WTC11 (cell line): Measurements from ENCODE around the gene CCDC6. TPM values are rescaled to one million over a fixed set of nuclear protein-coding genes. Genes with fewer than 3 reads are reported as not detected.

Experiments used
- ATAC-seq: fragments of 200-7000 bp; cut with Tn5 transposase; 2 replicates; pipeline ENCODE4 v1.10.0; 2021; ENCODE audit warnings: mild to moderate bottlenecking, moderate library complexity
- CTCF ChIA-PET: fragments of 300-600 bp; sonication (Branson Sonifier 250); formaldehyde crosslinking; loops from one replicate; lab custom pipeline; 2021; ENCODE audit warnings: antibody characterized with exemption; lab: Charles Lee
- POLR2A ChIA-PET: fragments of 350-600 bp; sonication (Branson Sonifier 250); formaldehyde crosslinking; loops from one replicate; lab custom pipeline; 2021; ENCODE audit warnings: antibody characterized with exemption; lab: Charles Lee
- DNase-seq: peaks from one replicate; pipeline ENCODE4 v3.0.0; 2021; ENCODE audit warnings: low spot score
- H3K27ac Mint-ChIP-seq: 2 replicates; pipeline ENCODE4 v1.8.0; 2021; ENCODE audit warnings: mixed read lengths
- H3K27me3 Mint-ChIP-seq: 2 replicates; pipeline ENCODE4 v1.8.0; 2021; ENCODE audit warnings: low read depth, mild to moderate bottlenecking, moderate library complexity, mixed read lengths
- H3K36me3 Mint-ChIP-seq: 2 replicates; pipeline ENCODE4 v1.8.0; 2021; ENCODE audit warnings: mixed read lengths
- H3K4me1 Mint-ChIP-seq: 2 replicates; pipeline ENCODE4 v1.8.0; 2022; ENCODE audit warnings: mixed read lengths
- H3K4me3 Mint-ChIP-seq: 2 replicates; pipeline ENCODE4 v1.8.0; 2021; ENCODE audit warnings: mild to moderate bottlenecking, moderate library complexity, mixed read lengths
- H3K9me3 Mint-ChIP-seq: 2 replicates; pipeline ENCODE4 v1.8.0; 2021; ENCODE audit warnings: mixed read lengths
- ATF1 ChIP-seq: sonication (generic); formaldehyde crosslinking; IDR thresholded peaks from 2 replicates; pipeline ENCODE4 v1.8.1; 2023; ENCODE audit warnings: mild to moderate bottlenecking, moderate library complexity, missing genetic modification reagents
- ELF4 ChIP-seq: sonication (generic); formaldehyde crosslinking; IDR thresholded peaks from 2 replicates; pipeline ENCODE4 v1.8.1; 2022; ENCODE audit warnings: low read depth, mild to moderate bottlenecking, moderate library complexity, missing genetic modification reagents
- ERG ChIP-seq: fragments of 250-450 bp; sonication (Bioruptor Pico); IDR thresholded peaks from 2 replicates; pipeline ENCODE4 v1.8.0; 2021; ENCODE audit warnings: mild to moderate bottlenecking
- FOXK1 ChIP-seq: sonication (generic); formaldehyde crosslinking; IDR thresholded peaks from 2 replicates; pipeline ENCODE4 v1.8.0; 2022; ENCODE audit warnings: mild to moderate bottlenecking, moderate library complexity, missing genetic modification reagents
- HMGA2 ChIP-seq: fragments of 250-450 bp; sonication (Bioruptor Pico); IDR thresholded peaks from 2 replicates; pipeline ENCODE4 v1.4.0; 2021; ENCODE audit warnings: mild to moderate bottlenecking, moderate library complexity
- NFATC4 ChIP-seq: fragments of 250-450 bp; sonication (Bioruptor Pico); IDR thresholded peaks from 2 replicates; pipeline ENCODE4 v1.9.0; 2021; ENCODE audit warnings: mild to moderate bottlenecking
- OVOL2 ChIP-seq: fragments of 250-450 bp; sonication (Bioruptor Pico); IDR thresholded peaks from 2 replicates; pipeline ENCODE4 v1.9.0; 2021; ENCODE audit warnings: mild to moderate bottlenecking, borderline replicate concordance
- PRDM15 ChIP-seq: sonication (generic); formaldehyde crosslinking; IDR thresholded peaks from 2 replicates; pipeline ENCODE4 v1.8.0; 2022; ENCODE audit warnings: missing genetic modification reagents
- RELA ChIP-seq: sonication (generic); formaldehyde crosslinking; IDR thresholded peaks from 2 replicates; pipeline ENCODE4 v1.8.1; 2022; ENCODE audit warnings: missing genetic modification reagents, mild to moderate bottlenecking, borderline replicate concordance
- SMAD3 ChIP-seq: sonication (generic); formaldehyde crosslinking; IDR thresholded peaks from 2 replicates; pipeline ENCODE4 v1.8.0; 2022; ENCODE audit warnings: missing genetic modification reagents, mild to moderate bottlenecking, borderline replicate concordance
- ZBTB21 ChIP-seq: sonication (generic); formaldehyde crosslinking; IDR thresholded peaks from 2 replicates; pipeline ENCODE4 v1.8.1; 2023; ENCODE audit warnings: mild to moderate bottlenecking, missing genetic modification reagents, borderline replicate concordance
- ZNF121 ChIP-seq: sonication (generic); formaldehyde crosslinking; IDR thresholded peaks from 2 replicates; pipeline ENCODE4 v1.8.0; 2023; ENCODE audit warnings: missing genetic modification reagents
- ZNF219 ChIP-seq: sonication (generic); formaldehyde crosslinking; IDR thresholded peaks from 2 replicates; pipeline ENCODE4 v1.8.0; 2023; ENCODE audit warnings: missing genetic modification reagents, mild to moderate bottlenecking, borderline replicate concordance
- ZNF263 ChIP-seq: sonication (generic); formaldehyde crosslinking; IDR thresholded peaks from 2 replicates; pipeline ENCODE4 v1.8.1; 2022; ENCODE audit warnings: low read depth, mild to moderate bottlenecking, moderate library complexity, missing genetic modification reagents
- ZNF425 ChIP-seq: fragments of 250-450 bp; sonication (Bioruptor Pico); conservative IDR thresholded peaks from 2 replicates; pipeline ENCODE4 v1.9.0; 2021; ENCODE audit warnings: mild to moderate bottlenecking
- ZNF671 ChIP-seq: fragments of 250-450 bp; sonication (Bioruptor Pico); IDR thresholded peaks from 2 replicates; pipeline ENCODE4 v1.8.0; 2021; ENCODE audit warnings: mild to moderate bottlenecking
- total RNA-seq: library from RNA; stranded (reverse); gene quantifications from 3 replicates; pipeline ENCODE4 v1.2.3, GENCODE V29; 2021
- TF ChIP-seq, protein P1 (sequence below): sonication (generic); formaldehyde crosslinking; IDR thresholded peaks from 2 replicates; pipeline ENCODE4 v1.8.1; 2023; ENCODE audit warnings: mild to moderate bottlenecking, moderate library complexity, missing genetic modification reagents
- TF ChIP-seq, protein P2 (sequence below): sonication (generic); formaldehyde crosslinking; IDR thresholded peaks from 2 replicates; pipeline ENCODE4 v1.8.0; 2023; ENCODE audit warnings: mild to moderate bottlenecking, missing genetic modification reagents
- TF ChIP-seq, protein P3 (sequence below): sonication (generic); formaldehyde crosslinking; IDR thresholded peaks from 2 replicates; pipeline ENCODE4 v1.8.1; 2023; ENCODE audit warnings: mild to moderate bottlenecking, missing genetic modification reagents, moderate library complexity

Gene CCDC6
- total RNA-seq, 1 experiment from 2014 or later: 55.2 TPM

DNA sequence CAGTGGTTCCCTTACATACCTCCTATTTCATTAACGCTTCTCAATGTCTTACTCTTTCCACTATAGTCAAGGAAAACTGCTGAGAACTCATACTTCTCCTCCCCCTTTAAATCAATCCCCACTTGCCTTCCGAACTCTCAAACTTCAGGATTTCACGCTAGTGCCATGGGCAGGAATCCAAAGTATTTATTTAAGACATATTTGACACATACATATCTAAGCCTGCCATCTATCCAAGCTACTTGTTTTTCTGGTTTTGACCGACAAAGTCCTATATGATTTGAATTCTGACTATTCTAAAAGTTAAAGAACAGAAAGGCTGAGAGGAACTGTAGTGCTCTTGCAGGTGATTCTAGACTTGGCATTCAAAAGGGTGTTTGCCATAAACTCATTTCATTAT, 51.8 kb downstream of the CCDC6 start (continued):
- TF ChIP-seq, protein P1, sequence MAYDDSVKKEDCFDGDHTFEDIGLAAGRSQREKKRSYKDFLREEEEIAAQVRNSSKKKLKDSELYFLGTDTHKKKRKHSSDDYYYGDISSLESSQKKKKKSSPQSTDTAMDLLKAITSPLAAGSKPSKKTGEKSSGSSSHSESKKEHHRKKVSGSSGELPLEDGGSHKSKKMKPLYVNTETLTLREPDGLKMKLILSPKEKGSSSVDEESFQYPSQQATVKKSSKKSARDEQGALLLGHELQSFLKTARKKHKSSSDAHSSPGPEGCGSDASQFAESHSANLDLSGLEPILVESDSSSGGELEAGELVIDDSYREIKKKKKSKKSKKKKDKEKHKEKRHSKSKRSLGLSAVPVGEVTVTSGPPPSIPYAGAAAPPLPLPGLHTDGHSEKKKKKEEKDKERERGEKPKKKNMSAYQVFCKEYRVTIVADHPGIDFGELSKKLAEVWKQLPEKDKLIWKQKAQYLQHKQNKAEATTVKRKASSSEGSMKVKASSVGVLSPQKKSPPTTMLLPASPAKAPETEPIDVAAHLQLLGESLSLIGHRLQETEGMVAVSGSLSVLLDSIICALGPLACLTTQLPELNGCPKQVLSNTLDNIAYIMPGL (CRISPR knock-in tag): no peak
- TF ChIP-seq NFATC4 (CRISPR knock-in tag): no peak

- peaks cover 7% of the 10 kb centered on the region; the same call in 1 of the 2 replicates for H3K36me3 Mint-ChIP-seq
- DNase-seq: no peak
- peak overlapping the region; percentile 44; the same call in 1 of the 2 replicates for H3K27ac Mint-ChIP-seq
- no peaks in the 10 kb centered on the region; the same call in 1 of the 2 replicates for H3K27me3 Mint-ChIP-seq
- TF ChIP-seq PRDM15: no peak
- TF ChIP-seq ATF1 (CRISPR knock-in tag): no peak
- TF ChIP-seq ZBTB21 (CRISPR knock-in tag): no peak
- TF ChIP-seq OVOL2 (CRISPR knock-in tag): no peak
- no peak for TF ChIP-seq ELF4 (CRISPR knock-in tag)
- TF ChIP-seq, protein P2, sequence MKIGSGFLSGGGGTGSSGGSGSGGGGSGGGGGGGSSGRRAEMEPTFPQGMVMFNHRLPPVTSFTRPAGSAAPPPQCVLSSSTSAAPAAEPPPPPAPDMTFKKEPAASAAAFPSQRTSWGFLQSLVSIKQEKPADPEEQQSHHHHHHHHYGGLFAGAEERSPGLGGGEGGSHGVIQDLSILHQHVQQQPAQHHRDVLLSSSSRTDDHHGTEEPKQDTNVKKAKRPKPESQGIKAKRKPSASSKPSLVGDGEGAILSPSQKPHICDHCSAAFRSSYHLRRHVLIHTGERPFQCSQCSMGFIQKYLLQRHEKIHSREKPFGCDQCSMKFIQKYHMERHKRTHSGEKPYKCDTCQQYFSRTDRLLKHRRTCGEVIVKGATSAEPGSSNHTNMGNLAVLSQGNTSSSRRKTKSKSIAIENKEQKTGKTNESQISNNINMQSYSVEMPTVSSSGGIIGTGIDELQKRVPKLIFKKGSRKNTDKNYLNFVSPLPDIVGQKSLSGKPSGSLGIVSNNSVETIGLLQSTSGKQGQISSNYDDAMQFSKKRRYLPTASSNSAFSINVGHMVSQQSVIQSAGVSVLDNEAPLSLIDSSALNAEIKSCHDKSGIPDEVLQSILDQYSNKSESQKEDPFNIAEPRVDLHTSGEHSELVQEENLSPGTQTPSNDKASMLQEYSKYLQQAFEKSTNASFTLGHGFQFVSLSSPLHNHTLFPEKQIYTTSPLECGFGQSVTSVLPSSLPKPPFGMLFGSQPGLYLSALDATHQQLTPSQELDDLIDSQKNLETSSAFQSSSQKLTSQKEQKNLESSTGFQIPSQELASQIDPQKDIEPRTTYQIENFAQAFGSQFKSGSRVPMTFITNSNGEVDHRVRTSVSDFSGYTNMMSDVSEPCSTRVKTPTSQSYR (CRISPR knock-in tag): no peak
- TF ChIP-seq ERG (CRISPR knock-in tag): no peak
- TF ChIP-seq ZNF671 (CRISPR knock-in tag): no peak
- no peak for ATAC-seq
- POLR2A ChIA-PET: interaction anchor here (0.7 kb wide), 1 partner anchor 610 kb away, joined by 3 read pairs; no protein-coding TSS in a partner anchor
- no peaks in the 10 kb centered on the region for H3K9me3 Mint-ChIP-seq
- CTCF ChIA-PET: interaction anchor here (1.0 to 1.6 kb wide), 3 partner anchors 12 to 223 kb away, joined by 3 to 4 read pairs (median 3); no protein-coding TSS in a partner anchor
- no peak overlapping the region for H3K4me3 Mint-ChIP-seq
- peaks cover 52% of the 10 kb centered on the region for H3K4me1 Mint-ChIP-seq
Measured at GRCh38 chr10:59852670-59853069, 53.7 kb downstream of the CCDC6 start.

GRCh38 chr10:59851864-59852263, 54.5 kb downstream of the CCDC6 start:
- peaks cover 7% of the 10 kb centered on the region; the same call in 1 of the 2 replicates for H3K36me3 Mint-ChIP-seq
- H3K27me3 Mint-ChIP-seq: peaks cover 1% of the 10 kb centered on the region; the same call in 1 of the 2 replicates
- ATAC-seq (no peak), DNase-seq (no peak)
- ChIA-PET POLR2A (no interaction called here), CTCF (interaction anchor here (1.0 to 1.6 kb wide), 3 partner anchors 13 to 21 kb away, joined by 3 to 5 read pairs (median 4); no protein-coding TSS in a partner anchor)
- H3K4me3 Mint-ChIP-seq: no peak overlapping the region
- H3K4me1 Mint-ChIP-seq: peaks cover 54% of the 10 kb centered on the region
- no peak overlapping the region for H3K27ac Mint-ChIP-seq
- H3K9me3 Mint-ChIP-seq: no peaks in the 10 kb centered on the region
- TF ChIP-seq ZNF121 (CRISPR knock-in tag) (no peak), SMAD3 (CRISPR knock-in tag) (no peak), FOXK1 (no peak), ZBTB21 (CRISPR knock-in tag) (no peak), RELA (CRISPR knock-in tag) (no peak), ZNF219 (CRISPR knock-in tag) (no peak), ZNF263 (CRISPR knock-in tag) (no peak), HMGA2 (CRISPR knock-in tag) (no peak), ZNF425 (CRISPR knock-in tag) (no peak)
- TF ChIP-seq, protein P3, sequence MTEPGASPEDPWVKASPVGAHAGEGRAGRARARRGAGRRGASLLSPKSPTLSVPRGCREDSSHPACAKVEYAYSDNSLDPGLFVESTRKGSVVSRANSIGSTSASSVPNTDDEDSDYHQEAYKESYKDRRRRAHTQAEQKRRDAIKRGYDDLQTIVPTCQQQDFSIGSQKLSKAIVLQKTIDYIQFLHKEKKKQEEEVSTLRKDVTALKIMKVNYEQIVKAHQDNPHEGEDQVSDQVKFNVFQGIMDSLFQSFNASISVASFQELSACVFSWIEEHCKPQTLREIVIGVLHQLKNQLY (CRISPR knock-in tag): no peak
